HG03439 (cell line): Measurements from ENCODE around the gene GNAT3.

Source experiments
- ATAC-seq: cut with Tn5 transposase; IDR thresholded peaks from one replicate; pipeline ENCODE4 v1.9.1; 2021; ENCODE audit warnings: mild to moderate bottlenecking, moderate library complexity; ENCODE audit not compliant: unreplicated experiment

GNAT3 gene

GRCh38 chr7:80505900-80506500 is 5.9 kb downstream of the GNAT3 start:
- no peak for ATAC-seq

- no peak for ATAC-seq
These were observed 11.5 kb downstream of the GNAT3 start for GRCh38 chr7:80500325-80500724.

- no peak for ATAC-seq
These were observed 12.4 kb downstream of the GNAT3 start for GRCh38 chr7:80499350-80499953.

- ATAC-seq: no peak
These were observed 13.1 kb downstream of the GNAT3 start for GRCh38 chr7:80498481-80499349.

GRCh38 chr7:80496586-80496985 is 15.3 kb downstream of the GNAT3 start:
- no peak for ATAC-seq

GRCh38 chr7:80493121-80493849 is 18.6 kb downstream of the GNAT3 start:
- no peak for ATAC-seq

GRCh38 chr7:80491462-80491861 is 20.4 kb downstream of the GNAT3 start:
- no peak for ATAC-seq

- ATAC-seq: no peak
These were observed 23.0 kb downstream of the GNAT3 start for GRCh38 chr7:80488851-80489370.

GRCh38 chr7:80488406-80488805 is 23.5 kb downstream of the GNAT3 start:
- no peak for ATAC-seq

GRCh38 chr7:80485721-80486120 is 26.1 kb downstream of the GNAT3 start:
- no peak for ATAC-seq

GRCh38 chr7:80482950-80483349 is 28.9 kb downstream of the GNAT3 start:
- no peak for ATAC-seq

GRCh38 chr7:80481196-80481884 is 30.5 kb downstream of the GNAT3 start:
- ATAC-seq: no peak

GRCh38 chr7:80480566-80480965 is 31.3 kb downstream of the GNAT3 start:
- ATAC-seq: no peak

GRCh38 chr7:80478683-80479082 is 33.2 kb downstream of the GNAT3 start:
- ATAC-seq: no peak

GRCh38 chr7:80476035-80476434 is 35.8 kb downstream of the GNAT3 start:
- ATAC-seq: no peak

- no peak for ATAC-seq
These were observed 36.5 kb downstream of the GNAT3 start for GRCh38 chr7:80475383-80475782.

- ATAC-seq: no peak
These were observed 38.1 kb downstream of the GNAT3 start for GRCh38 chr7:80473751-80474150.

GRCh38 chr7:80472491-80473200 is 39.2 kb downstream of the GNAT3 start:
- ATAC-seq: no peak

- no peak for ATAC-seq
These were observed 42.7 kb downstream of the GNAT3 start for GRCh38 chr7:80468931-80469714.
